Measurements from ENCODE around the gene GPR33.
"Not testable (repeated sequence)": the region's sequence is repeated elsewhere in the genome, so short reads cannot be mapped to it uniquely, and the experiment has no call there.

The GPR33 gene

GRCh38 chr14:31487886-31488285, at the start of gene GPR33:
GPR33 (minus strand) TSS chr14:31488039; CDS start chr14:31483965, 4,074 bp downstream.
- DNase-seq: no peak

DNA sequence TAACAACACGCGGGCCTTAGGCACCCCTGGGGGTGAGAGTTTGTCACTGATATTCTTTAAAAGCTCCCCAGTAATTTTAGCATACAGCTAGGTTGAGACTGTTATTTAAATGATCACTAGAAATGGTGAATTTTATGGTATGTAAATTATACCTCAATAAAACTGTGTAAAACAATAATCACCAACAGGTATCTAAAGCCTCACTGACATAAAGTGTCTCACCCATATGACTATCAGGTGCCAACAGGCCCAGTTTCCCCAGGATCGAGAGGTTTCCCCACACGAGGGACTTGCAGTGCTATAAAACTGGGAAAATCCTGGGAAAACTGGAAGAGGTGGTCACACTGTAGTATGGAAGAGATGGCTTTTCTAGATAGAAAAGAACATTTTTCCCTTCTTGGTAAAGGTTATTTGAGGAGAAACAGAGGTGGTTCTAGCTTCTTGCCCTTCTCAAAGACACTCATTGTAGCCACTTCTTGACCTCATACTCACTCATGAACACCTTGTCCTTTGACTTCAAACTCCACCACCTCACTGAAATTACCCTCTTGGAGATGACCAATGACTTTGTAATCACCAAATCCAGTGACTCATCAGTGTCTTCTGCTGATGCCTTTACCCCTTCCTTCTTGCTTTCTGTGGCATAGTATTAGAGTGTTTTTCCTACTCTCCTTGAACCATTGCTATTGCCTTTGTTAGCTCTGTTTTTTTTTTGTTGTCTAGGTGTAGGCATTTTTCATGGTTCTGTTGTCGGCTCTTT, 48.5 kb upstream of the GPR33 start:
- no peak for DNase-seq

GRCh38 chr14:31530136-31530535, 42.3 kb upstream of the GPR33 start:
- no peak for DNase-seq

DNA sequence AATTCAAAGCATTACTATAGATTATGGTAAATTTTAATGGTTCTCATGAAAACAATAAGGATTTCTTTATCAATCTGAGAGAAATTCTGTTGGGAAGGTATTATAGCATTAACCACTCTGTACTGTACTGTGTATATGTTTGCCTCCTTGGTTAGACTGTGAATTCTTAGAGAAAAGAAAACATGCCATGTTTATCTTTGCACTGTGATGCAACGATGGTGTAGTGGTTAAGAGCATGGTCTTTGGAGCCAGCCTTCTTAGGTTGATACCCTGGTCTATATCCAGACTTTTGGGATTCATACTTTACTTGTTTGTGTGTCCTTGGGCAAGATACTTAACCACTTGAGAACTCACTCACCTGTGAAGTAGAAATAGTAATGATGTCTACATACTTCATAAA, 41.2 kb upstream of the GPR33 start:
- no peak for DNase-seq

DNA sequence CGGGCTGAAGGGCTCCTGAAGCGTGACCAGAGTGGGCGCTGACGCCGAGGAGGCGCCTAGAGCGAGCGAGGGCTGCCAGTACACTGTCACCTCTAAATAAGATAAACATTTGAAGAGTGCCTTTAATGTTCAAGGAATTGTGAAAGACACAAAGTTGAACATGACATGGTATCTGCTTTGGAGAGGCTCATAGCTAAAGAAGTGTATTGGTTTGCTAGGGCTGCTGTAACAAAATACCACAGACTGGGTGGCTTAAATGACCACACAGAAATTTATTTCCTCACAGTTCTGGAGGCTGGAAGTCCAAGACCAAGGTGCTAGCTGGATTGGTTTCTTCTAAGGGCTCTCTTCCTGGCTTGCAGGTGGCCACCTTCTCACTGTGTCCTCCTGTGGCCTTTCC, 39.7 kb upstream of the GPR33 start:
- DNase-seq: no peak

- DNase-seq: no peak
These were observed 39.2 kb upstream of the GPR33 start for GRCh38 chr14:31527087-31527486.

DNA sequence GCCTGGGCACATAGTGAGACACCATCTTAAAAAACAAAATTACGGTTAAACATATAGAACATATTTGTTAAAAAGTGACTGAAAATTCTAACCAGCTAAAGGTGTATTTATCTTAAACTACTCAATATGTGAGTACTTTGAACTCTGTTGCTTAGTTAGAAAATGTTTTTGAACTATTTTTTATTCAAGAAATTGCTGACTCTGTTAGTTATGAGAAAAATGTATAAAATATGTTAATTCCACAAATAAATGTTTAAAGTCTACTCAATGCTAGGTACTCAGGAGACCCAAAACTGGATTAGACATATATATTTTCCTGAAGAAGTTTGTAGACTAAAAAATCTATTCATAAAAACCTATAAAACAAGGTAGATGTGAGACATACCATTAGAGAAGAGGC, 23.0 kb upstream of the GPR33 start:
- no peak for DNase-seq

DNA sequence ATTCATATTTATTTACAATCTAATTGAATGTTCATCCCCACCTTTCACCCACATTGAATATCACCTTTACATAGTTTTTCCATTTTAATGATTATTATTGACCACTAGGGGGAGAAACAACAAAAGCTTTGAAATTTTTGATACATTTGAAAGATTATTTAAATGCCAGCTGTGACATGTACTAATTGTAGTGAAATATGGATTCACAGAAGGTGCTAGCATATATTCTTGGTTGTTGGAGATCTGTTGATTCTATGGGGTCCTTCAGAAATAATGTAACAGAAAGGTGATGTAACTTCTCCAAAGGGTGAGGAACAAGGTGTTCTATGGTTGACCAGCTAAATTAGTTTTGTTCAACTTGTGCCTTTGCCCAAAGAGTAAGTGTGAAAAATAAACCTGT, 22.4 kb upstream of the GPR33 start:
- peak; percentile 19 for DNase-seq

- no peak for DNase-seq
These were observed 20.3 kb upstream of the GPR33 start for GRCh38 chr14:31508135-31508534.

DNA sequence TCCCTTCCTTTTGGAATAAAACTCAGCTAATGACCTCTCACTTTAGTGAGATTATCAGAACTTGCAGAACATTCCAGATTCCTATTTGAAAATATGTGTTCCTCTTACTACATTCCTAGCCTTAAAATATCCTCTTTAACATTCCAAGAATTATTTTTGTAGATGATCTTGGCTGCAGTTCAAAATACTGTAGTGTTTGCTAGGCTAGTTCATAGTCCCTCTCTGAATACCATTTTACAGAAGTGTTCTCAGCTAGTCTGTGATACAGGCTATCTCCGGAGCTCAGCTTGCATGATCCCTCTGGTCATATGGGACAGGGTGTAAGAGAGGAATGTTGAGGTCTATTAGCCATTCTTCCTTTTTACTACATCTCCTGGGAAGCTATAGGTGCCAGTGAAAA, 17.6 kb upstream of the GPR33 start:
- no peak for DNase-seq

DNA sequence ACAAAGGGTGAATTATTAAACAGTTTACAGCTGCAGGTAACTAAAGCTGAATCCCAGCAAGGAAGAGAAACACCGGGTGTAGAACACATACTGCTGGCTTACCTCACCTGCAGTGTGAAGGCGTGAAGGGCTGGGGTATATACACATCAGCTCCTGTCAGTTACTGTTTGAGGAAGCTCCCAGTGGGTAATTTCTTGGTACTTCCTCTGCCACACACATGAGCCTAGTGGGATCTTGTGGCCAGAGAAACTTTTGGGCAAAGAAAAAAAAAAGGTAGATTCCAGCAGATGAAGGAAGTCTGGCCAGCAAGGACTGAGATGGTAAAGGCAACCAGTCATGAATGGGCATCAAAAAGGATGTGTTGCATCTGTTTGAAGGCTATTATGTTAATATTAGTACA, 14.0 kb upstream of the GPR33 start:
- DNase-seq: no peak

GRCh38 chr14:31492759-31493498, 5.1 kb upstream of the GPR33 start:
- DNase-seq: no peak

DNA sequence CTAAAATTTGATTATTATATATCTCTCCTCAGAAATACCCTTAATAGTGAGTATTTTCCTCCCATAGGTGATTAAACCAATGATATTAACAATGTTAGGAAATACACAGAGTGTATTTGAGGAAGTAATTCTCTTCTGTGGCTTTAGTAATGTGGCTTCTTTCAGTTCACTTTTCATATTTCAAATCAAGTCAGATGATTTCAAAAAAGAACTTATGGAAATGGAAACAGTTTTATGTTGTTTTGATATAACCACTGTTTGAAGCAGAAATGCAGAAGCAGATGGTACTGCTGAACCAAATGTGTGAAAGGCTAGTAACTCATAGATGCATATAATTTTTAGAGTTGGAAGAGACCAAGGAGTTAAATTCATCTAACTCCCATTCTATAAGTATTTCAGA, 1.9 kb upstream of the GPR33 start:
- no peak for DNase-seq

DNA sequence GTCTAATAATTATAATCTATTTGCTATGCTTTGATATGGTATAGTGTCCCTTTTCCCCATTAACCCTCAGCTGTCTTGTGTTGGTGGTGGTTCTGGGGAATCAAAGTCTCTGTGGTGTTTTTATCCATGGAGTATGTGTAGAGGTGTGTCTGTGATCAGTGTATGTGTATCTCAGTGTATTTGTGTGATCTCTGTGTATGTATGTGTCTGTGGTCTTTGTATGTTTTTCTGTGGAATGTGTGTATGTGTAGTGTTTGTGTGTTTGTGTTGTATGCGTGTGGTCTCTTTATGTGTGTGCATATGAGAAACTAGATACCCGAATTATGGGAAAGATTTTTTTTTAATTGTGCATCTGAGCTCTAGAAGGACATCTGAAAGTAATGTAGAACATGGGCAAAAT, 1.1 kb downstream of the GPR33 start:
- no peak for DNase-seq

- no peak for DNase-seq
These were observed 3.1 kb downstream of the GPR33 start for GRCh38 chr14:31484754-31485153.

GRCh38 chr14:31480156-31480555, 7.7 kb downstream of the GPR33 start:
- DNase-seq: no peak

GRCh38 chr14:31479027-31479426, 8.8 kb downstream of the GPR33 start:
- DNase-seq: no peak

DNA sequence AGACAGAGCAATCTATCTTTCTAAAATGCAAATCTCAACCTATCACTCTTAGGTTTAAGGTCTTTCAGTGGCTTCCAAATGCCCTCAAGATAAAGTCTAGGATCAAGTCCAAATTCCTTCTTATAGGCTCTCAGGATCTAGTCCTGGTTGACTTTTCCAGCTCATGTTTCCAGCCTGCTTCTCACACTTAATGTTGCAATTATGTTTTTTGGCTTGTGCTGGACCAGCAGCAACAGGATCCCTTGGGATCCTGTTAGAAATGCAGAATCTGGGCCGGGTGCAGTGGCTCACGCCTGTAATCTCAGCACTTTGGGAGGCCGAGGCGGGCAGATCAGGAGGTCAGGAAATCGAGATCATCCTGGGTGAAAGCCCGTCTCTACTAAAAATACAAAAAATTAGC, 10.6 kb downstream of the GPR33 start:
- no peak for DNase-seq

GRCh38 chr14:31476131-31476866, 11.5 kb downstream of the GPR33 start:
- no peak for DNase-seq

GRCh38 chr14:31466554-31466953, 21.3 kb downstream of the GPR33 start:
- DNase-seq: no peak

DNA sequence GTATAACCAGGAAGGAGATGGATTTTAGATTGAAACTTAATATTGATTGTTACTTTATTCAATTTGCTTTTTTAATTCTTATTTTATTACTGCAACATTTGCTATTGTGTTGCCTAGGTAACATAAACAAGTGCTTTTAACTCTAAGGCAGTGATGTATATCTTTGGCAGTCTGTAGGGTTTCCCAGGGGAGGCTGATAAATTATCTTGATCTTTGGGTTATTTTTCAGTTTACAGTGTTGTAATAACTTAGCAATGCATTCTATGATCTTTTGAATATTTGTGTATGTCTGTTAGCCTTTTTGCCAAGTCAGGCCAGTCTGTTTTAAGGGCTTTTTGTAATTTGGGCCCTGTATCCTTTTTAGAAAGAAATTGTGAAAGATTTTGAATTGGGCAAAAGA, 22.7 kb downstream of the GPR33 start:
- DNase-seq: no peak

DNA sequence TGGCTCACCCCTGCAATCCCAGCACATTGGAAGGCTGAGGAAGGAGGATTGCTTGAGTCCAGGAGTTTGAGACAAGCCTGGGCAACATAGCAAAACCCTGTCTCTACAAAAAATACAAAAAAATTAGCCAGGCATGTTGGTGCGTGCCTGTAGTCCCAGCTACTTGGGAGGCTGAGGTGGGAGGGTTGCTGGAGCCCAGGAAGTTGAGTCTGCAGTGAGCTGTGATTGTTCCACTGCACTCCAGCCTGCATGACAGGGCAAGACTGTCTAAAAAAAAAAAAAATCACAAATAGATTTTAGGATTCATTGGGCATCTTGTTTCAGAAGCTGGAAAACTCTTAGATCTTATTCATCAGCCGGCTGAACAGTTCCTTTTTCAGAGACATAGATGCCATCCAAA, 25.4 kb downstream of the GPR33 start:
- DNase-seq: not testable (repeated sequence)

- DNase-seq: no peak
These were observed 26.3 kb downstream of the GPR33 start for GRCh38 chr14:31461545-31461944.

Measured in NCI-H1436 (cell line).